UCSD-AML1 (cell line): ENCODE data around the gene DAW1.
"Not testable (repeated sequence)": the region's sequence is repeated elsewhere in the genome, so short reads cannot be mapped to it uniquely, and the experiment has no call there.

Experiments
- DNase-seq: peaks from one replicate; lab custom pipeline; 2025; ENCODE audit not compliant: unreplicated experiment; lab: John Stamatoyannopoulos, UW

Gene DAW1

GRCh38 chr2:227871375-227871791, at the start of gene DAW1:
Gene DAW1 (plus strand): TSS chr2:227871631. CDS start chr2:227871690, 59 bp downstream.
- no peak for DNase-seq

DNA sequence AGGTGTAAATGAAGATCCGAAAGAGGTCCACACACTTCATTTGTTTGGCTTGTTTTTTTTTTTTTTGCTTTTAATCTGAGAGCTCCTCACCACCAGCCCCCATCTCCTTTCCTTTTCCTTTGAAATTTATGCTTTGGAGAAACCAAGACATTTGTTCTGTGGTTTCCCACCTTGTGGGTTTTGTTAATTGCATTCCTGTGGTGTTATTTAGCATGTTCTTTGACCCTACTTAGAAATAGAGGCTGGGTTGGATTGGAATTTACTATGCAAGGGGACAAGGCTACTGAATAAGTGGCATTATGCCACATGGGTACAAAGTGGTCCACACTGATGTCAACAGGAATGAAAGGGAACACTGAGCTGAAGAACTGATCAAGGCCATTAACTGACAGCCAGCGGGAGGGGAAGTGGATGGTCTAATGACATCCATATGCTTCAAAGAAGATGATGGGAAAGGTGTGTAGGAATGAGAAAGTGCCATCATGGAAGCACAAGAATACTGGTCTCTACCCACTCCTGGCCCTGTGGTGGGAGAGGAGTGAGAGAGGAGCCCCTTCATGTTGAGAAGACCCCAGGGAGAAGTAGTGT, 48.9 kb upstream of the DAW1 start:
- no peak for DNase-seq

DNA sequence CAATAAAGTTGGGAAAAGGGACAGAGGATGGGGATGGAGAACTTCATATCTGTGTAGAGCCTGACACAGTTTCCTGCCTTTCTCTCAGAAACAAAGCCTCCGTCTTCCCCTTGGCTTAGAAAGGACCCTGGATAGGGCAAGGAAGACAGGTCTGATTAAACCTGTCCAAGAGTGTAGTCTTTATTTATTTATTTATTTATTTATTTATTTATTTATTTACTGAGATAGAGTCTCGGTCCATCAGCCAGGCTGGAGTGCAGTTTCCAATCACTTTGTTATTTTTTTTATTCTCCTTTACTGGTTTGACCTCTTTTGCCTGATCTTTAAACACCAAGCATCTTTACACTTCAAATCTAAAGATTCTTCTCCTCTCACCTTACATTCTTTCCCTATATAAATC, 47.5 kb upstream of the DAW1 start:
- DNase-seq: no peak

- DNase-seq: no peak
These were observed 46.7 kb upstream of the DAW1 start for GRCh38 chr2:227824711-227825110.

- no peak for DNase-seq
These were observed 45.4 kb upstream of the DAW1 start for GRCh38 chr2:227826019-227826521.

DNA sequence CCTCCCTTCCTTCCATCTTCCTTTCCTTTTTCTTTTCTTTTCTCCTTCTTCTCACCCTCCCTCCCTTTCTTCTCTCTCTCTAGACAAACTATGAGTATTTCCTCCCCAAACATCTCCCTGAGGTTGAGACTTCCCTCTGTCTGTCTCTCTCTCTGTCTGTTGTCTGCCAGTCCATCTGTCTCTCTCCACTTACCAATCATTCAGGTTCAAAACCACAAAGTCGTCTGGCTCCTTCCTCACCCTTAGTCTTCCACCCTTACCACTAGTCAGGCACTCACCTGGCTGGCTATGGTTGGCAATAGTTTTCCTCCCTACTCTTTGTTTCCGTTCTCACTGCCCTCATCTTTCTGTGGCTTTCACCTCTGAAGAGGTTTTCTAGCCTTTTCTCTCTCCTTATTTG, 44.9 kb upstream of the DAW1 start:
- no peak for DNase-seq

DNA sequence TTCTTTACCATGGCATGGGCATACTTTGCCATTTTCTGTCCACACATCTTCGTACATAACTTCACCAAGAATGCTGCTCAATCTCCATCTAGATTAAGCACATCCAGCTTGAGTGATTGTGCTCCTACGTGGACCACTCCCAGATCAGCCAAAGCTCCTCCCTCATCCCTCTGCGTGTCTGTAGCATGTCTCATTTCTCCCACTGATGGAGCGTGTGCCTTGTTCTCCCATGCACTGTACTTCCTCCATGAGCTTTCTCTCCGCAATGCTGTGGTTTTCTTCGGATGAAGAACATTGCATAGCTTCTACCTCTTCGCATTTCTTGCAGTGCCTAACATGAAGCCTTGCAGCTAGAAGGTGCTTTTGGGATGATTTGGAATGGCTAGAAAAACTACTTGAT, 44.3 kb upstream of the DAW1 start:
- DNase-seq: no peak

DNA sequence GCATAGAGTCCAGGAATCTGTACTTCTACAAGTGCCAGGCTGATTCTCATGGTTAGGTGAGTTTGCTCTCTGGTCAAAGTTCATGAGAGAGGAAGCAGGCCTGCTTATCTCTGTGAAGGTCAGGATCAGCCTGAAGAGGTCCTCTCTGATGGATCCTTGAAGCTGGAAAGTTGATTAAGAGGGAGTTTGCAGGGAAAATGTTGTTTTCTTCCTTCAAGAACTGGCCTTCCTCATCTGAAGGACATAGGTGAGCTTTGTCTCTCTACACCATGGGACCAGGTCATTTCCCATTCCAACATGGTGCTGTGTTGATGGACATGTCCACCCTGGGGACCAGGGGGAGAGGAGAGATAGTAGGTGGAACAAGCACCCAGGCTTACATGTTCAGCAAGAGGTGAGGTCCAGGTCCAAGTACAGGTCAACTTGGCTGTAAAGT, 42.9 kb upstream of the DAW1 start:
- DNase-seq: no peak

DNA sequence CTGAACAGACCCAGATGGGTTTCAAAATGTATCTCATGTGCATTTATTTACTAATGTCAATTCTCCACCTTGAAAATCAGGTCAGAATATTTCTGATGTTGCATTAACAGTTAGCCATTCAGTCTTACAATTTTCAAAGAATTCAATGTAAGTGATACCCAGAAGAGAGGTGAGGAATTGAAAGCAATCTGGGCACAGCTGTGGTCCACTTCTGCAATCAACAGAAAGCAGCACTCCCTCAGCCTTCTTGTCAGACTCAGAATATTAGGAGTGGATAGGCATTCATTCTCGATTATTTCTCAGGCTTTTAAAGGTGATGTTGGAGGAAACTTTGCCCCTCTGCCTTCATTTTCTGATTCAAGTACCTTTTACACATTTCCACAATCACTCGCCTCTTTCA, 42.1 kb upstream of the DAW1 start:
- no peak for DNase-seq

DNA sequence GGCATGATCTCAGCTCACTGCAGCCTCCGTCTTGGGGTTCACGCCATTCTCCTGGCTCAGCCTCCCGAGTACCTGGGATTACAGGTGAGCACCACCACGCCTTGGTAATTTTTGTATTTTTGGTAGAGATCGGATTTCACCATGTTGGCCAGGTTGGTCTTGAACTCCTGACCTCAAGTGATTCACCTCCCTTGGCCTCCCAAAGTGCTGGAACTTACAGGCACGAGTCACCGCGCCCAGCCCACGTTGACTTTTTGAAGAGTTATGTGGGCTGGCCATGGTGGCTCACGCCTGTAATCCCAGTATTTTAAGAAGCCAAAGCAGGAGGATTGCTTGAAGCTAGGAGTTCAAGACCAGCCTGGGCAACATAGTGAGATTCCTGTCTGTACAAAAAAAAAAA, 37.0 kb upstream of the DAW1 start:
- no peak for DNase-seq

DNA sequence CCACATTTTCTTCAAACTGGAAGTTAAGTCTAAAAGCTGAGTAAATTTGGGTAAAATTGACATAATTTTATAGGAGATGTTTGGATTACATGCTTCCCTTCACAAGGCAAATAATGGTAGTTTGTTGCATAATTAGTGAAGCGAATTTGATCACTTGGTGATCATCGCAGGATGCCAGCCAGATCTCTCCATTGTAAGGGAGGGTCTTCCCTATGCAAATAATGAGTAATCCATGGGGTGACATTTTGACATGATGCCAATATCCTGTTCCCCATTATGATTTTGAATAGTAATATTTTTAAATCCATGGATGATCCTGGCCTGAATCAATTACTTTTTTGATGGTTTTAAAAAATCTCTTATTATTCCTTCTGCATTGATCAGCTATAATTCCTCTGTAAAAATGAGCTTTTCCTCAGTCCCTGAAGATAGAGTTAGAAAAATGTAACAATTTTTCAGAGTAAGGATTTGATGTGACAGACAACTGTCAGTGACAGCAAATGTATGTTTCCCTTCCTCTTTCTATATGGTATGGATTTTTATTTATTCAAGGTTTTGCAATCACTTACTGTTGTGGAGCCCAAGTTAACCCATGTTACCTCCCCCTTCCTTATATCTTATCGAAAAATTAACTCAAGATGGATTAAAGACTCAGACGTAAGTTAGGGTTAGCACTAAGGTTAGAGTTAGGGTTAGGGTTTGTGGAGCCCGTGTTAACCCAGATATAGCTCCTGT, 36.3 kb upstream of the DAW1 start:
- DNase-seq: no peak

DNA sequence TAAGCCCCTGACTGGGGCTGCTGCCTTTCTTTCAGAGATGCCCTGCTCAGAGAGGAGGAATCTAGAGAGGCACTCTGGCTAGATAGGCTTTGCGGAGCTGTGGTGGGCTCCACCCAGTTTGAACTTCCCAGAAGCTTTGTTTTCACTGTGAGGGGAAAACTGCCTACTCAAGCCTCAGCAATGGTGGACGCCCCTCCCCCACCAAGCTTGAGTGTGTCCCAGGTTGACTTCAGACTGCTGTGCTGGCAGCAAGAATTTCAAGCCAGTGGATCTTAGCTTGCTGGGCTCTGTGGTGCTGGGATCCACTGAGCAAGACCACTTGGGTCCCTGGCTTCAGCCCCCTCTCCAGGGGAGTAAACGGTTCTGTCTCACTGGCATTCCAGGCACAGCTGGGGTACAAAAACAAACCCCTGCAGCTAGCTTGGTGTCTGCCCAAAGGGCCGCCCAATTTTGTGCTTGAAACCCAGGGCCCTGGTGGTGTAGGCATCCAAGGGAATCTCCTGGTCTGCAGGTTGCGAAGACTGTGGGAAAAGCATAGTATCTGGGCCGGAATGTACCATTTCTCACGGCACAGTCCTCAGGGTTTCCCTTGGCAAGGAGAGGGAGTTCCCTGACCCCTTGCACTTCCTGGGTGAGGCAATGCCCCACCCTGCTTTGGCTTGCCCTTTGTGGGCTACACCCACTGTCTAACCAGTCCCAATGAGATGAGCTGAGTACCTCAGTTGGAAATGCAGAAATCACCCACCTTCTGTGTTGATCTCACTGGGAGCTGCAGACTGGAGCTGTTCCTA, 31.9 kb upstream of the DAW1 start:
- not testable (repeated sequence) for DNase-seq

DNA sequence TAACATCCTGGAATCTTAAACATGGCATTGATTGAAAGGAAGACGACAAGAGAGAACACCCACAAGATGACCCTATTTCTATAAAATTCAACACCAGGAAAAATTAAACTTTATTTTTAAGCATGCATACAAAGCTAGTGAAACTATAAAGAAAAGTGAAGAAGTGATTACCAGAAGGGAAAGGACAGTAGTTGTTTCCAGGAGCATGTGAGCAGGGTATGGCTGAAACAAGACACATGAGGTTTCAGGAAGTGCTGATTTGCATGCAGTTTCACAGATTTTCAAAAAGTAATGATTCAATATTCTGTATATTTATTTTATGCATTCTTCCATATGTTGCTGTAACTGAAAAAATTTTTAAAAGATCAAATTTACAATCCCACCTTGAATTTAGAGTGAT, 24.6 kb upstream of the DAW1 start:
- DNase-seq: no peak

DNA sequence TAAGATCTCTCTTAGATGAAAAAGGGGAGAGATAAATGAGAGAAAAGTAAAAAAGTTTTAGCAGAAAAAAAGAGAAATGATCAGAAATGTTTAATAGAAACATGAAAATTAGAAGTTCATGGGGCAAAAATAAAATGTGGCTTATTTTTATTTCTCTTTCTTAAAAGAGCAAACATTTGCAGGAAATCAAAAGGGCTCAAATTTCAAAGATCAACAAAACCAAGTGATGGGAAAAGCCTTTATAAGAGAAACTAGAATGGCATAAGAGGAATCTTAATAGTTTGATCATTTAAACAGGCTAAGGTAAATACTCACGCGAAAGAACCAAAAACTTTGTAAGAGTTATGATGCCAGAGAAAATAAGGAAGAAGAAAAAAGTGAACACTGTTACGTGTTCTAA, 23.3 kb upstream of the DAW1 start:
- no peak for DNase-seq

DNA sequence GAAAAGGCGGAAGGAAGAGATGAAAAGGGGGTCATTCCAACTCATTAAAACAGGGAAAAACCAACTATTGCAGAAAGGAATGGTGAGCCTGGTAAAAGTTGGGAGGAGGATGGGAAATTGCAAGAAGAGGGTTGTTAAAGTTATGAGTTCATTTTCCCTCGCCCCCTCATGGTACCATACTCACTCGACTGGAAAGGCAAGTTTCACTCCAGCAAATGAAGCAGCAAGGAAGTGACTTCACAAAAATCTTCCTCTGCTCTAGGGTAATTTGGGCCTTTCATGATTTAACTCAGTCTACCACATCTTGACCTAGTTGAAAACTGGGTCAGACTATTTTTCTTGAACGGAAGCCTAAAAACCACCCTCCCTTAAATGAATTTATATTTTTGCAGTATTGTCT, 22.8 kb upstream of the DAW1 start:
- no peak for DNase-seq

DNA sequence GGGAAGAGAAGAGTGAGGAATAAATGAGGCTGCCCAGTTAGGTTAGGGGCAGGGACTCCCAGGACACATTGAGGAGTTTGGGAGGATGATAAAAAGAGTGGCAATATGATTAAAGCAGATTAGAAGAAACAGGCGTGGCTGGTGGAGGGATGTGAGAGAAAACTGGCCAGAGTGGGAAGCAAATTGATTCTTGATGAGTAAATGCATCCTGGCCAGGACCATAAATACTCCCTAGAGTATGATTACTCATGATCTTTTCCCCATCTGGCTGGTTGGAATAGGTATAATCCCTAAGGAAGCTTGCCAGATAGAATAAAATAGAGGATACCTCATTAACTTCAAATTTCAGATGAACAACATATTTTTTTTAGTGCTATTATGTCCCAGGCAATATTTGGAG, 21.5 kb upstream of the DAW1 start:
- no peak for DNase-seq

DNA sequence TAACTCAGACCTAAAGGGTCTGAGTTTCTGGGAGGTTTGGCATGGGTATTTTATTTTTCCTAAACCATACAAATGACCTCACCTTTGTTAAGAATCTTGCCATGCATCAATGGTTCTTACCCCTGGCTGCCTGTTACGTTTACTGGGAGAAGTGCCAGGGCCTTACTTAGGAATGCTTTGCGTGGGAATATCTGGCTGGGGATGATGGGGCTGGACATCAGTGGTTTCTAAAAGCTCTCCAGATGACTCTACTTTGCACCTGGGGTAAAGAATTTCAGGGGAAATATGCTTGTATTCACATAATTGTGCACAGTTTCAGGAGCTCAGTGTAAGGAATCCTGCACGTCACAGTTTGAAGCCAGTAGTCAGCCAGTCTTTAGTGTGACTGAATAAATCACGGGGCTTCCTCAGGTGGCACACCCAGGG, 18.2 kb upstream of the DAW1 start:
- DNase-seq: no peak

- no peak for DNase-seq
These were observed 17.6 kb upstream of the DAW1 start for GRCh38 chr2:227853765-227854271.

DNA sequence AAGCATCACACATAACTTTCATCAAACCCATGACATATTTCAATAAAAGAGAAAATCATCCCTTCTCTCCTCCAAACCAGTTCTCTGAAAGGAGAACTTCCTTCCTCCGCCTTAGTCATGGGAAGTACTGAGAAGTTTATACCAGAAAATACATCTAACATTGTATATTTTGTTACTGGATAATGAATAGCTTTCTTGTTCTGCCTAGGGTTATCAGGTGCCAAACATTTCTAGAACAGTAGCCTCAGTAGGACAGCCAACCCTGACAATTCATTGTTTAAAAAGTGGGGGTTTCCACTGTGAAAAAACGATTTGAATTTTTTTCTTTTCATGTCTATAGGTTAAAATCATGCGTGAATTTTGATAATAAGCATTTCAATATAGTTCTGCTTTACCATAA, 16.0 kb upstream of the DAW1 start:
- no peak for DNase-seq

DNA sequence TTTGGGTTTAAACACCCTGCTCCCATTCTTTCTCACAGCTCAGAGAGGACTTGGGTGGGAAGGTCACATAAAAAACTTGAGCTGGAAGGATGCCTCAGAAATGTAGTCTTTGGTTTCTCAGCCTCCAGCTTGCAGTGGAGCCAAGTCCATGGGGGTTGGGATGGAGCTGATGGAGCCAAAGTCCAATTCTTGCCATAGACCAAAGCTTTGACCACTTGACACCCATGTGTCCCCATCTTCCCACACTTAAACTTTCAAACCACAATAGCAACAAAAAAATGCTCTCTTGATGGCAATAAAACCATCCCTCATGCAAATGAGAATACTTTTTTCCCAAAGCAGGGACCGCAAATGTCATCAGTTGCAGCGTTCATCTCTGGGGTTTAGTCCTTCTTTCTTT, 14.7 kb upstream of the DAW1 start:
- no peak for DNase-seq

- DNase-seq: no peak
These were observed 11.2 kb upstream of the DAW1 start for GRCh38 chr2:227860221-227860641.

- DNase-seq: no peak
These were observed 10.4 kb upstream of the DAW1 start for GRCh38 chr2:227861011-227861410.
